GM18519 (cell line): ENCODE data around the gene CDH15.

Source experiments
- ATAC-seq: cut with Tn5 transposase; IDR thresholded peaks from one replicate; pipeline ENCODE4 v1.9.1; 2021; ENCODE audit warnings: mild to moderate bottlenecking, moderate library complexity; ENCODE audit not compliant: unreplicated experiment, low FRiP score

Gene CDH15

GRCh38 chr16:89140981-89141883 lies 30.3 kb upstream of the CDH15 start:
- ATAC-seq = no peak

- ATAC-seq = no peak
Measured at GRCh38 chr16:89141884-89142267, 29.7 kb upstream of the CDH15 start.

GRCh38 chr16:89142474-89143195 lies 28.9 kb upstream of the CDH15 start:
- ATAC-seq = no peak

GRCh38 chr16:89143201-89143741 lies 28.3 kb upstream of the CDH15 start:
- no peak for ATAC-seq

- ATAC-seq = no peak
Measured at GRCh38 chr16:89143911-89144675, 27.5 kb upstream of the CDH15 start.

- no peak for ATAC-seq
Measured at GRCh38 chr16:89144681-89145080, 26.9 kb upstream of the CDH15 start.

- ATAC-seq = no peak
Measured at GRCh38 chr16:89145406-89146161, 26.0 kb upstream of the CDH15 start.

- ATAC-seq = no peak
Measured at GRCh38 chr16:89146211-89147005, 25.1 kb upstream of the CDH15 start.

GRCh38 chr16:89147085-89147817 lies 24.3 kb upstream of the CDH15 start:
- ATAC-seq = no peak

- no peak for ATAC-seq
Measured at GRCh38 chr16:89149386-89149785, 22.2 kb upstream of the CDH15 start.

- ATAC-seq = no peak
Measured at GRCh38 chr16:89150090-89150835, 21.3 kb upstream of the CDH15 start.

- ATAC-seq = no peak
Measured at GRCh38 chr16:89150981-89151380, 20.6 kb upstream of the CDH15 start.

- ATAC-seq = no peak
Measured at GRCh38 chr16:89152831-89153700, 18.5 kb upstream of the CDH15 start.

- ATAC-seq = no peak
Measured at GRCh38 chr16:89153848-89154271, 17.7 kb upstream of the CDH15 start.

- ATAC-seq = no peak
Measured at GRCh38 chr16:89154390-89155183, 17.0 kb upstream of the CDH15 start.

GRCh38 chr16:89155184-89155679 lies 16.3 kb upstream of the CDH15 start:
- ATAC-seq = no peak
